Neural cell (in vitro differentiated cells): Measurements from ENCODE around the gene VPS37B.

ENCODE experiments used
- CTCF ChIP-seq: fragments of 450-650 bp; IDR thresholded peaks from 2 replicates; pipeline ENCODE4 v1.5.1; 2014; ENCODE audit warnings: antibody characterized with exemption, mild to moderate bottlenecking, moderate library complexity; ENCODE audit not compliant: poor library complexity, severe bottlenecking
- EP300 ChIP-seq: fragments of 450-650 bp; conservative IDR thresholded peaks from 2 replicates; pipeline ENCODE4 v1.6.1; 2014; ENCODE audit warnings: antibody characterized with exemption, mild to moderate bottlenecking, moderate library complexity; ENCODE audit not compliant: poor library complexity, severe bottlenecking
- EZH2 ChIP-seq: fragments of 200-600, 300-800 bp; shearing (Covaris generic), sonication (generic); IDR thresholded peaks from 2 replicates; pipeline ENCODE4 v1.6.1; 2014; ENCODE audit warnings: antibody characterized with exemption, low read length, borderline replicate concordance, mild to moderate bottlenecking; ENCODE audit not compliant: insufficient read depth, poor library complexity, severe bottlenecking
- POLR2AphosphoS5 ChIP-seq: IDR thresholded peaks from 2 replicates; pipeline ENCODE4 v1.6.1; 2012
- RAD21 ChIP-seq: fragments of 450-650 bp; conservative IDR thresholded peaks from 2 replicates; pipeline ENCODE4 v1.6.1; 2014; ENCODE audit warnings: antibody characterized with exemption, mild to moderate bottlenecking, moderate library complexity
- REST ChIP-seq: IDR thresholded peaks from 2 replicates; pipeline ENCODE4 v1.6.1; 2012; ENCODE audit warnings: borderline replicate concordance
- SMC3 ChIP-seq: fragments of 450-650 bp; conservative IDR thresholded peaks from 2 replicates; pipeline ENCODE4 v1.6.1; 2014; ENCODE audit warnings: antibody characterized with exemption, mild to moderate bottlenecking, moderate library complexity; ENCODE audit not compliant: poor library complexity
- TAF1 ChIP-seq: IDR thresholded peaks from 2 replicates; pipeline ENCODE4 v1.6.1; 2012; ENCODE audit warnings: low read depth

- TF ChIP-seq CTCF (no peak), EP300 (no peak), POLR2AphosphoS5 (no peak), EZH2 (no peak), RAD21 (no peak), SMC3 (no peak), REST (no peak), TAF1 (no peak)
These were observed 12.9 kb downstream of the VPS37B start for GRCh38 chr12:122882908-122883558.
